Measurements from ENCODE around the gene EFCAB7.
A peak's percentile ranks its signal among the peaks of the same experiment; 100 is the strongest.
"Not testable (repeated sequence)": the region's sequence is repeated elsewhere in the genome, so short reads cannot be mapped to it uniquely, and the experiment has no call there.

The EFCAB7 gene

GRCh38 chr1:63555480-63555879, 32.2 kb downstream of the EFCAB7 start:
- no peak for DNase-seq

- DNase-seq: no peak
Measured at GRCh38 chr1:63557365-63557987, 34.2 kb downstream of the EFCAB7 start.

- DNase-seq: no peak
Measured at GRCh38 chr1:63559357-63559756, 36.0 kb downstream of the EFCAB7 start.

- no peak for DNase-seq
Measured at GRCh38 chr1:63563745-63564144, 40.4 kb downstream of the EFCAB7 start.

GRCh38 chr1:63569068-63569467, 45.7 kb downstream of the EFCAB7 start:
- no peak for DNase-seq

GRCh38 chr1:63569640-63570316, 46.5 kb downstream of the EFCAB7 start:
- no peak for DNase-seq

- DNase-seq: not testable (repeated sequence)
Measured at GRCh38 chr1:63572686-63573085, 49.4 kb downstream of the EFCAB7 start.

GRCh38 chr1:63574203-63574796, 51.0 kb downstream of the EFCAB7 start:
- DNase-seq: not testable (repeated sequence)

GRCh38 chr1:63575340-63575826, 52.1 kb downstream of the EFCAB7 start:
- peak; percentile 7 for DNase-seq

GRCh38 chr1:63586326-63586725, 63.0 kb downstream of the EFCAB7 start:
- not testable (repeated sequence) for DNase-seq

- no peak for DNase-seq
Measured at GRCh38 chr1:63590166-63590560, 66.8 kb downstream of the EFCAB7 start.

- no peak for DNase-seq
Measured at GRCh38 chr1:63592536-63593302, 69.4 kb downstream of the EFCAB7 start.

- peak; percentile 62 for DNase-seq
Measured at GRCh38 chr1:63593303-63593885, 70.1 kb downstream of the EFCAB7 start, which contains the start of gene PGM1. TSS of gene PGM1 (plus strand) at chr1:63593411. CDS start at chr1:63593489, 78 bp downstream.

GRCh38 chr1:63593886-63594605, 70.7 kb downstream of the EFCAB7 start:
- peak; percentile 58 for DNase-seq

GRCh38 chr1:63595435-63595834, 72.1 kb downstream of the EFCAB7 start:
- DNase-seq: no peak

- DNase-seq: no peak
Measured at GRCh38 chr1:63599799-63600198, 76.5 kb downstream of the EFCAB7 start.

- DNase-seq: no peak
Measured at GRCh38 chr1:63600248-63600647, 76.9 kb downstream of the EFCAB7 start.

GRCh38 chr1:63601061-63601460, 77.7 kb downstream of the EFCAB7 start:
- DNase-seq: no peak

- no peak for DNase-seq
Measured at GRCh38 chr1:63601463-63601862, 78.1 kb downstream of the EFCAB7 start.

- DNase-seq: no peak
Measured at GRCh38 chr1:63601912-63602311, 78.6 kb downstream of the EFCAB7 start.

- DNase-seq: no peak
Measured at GRCh38 chr1:63602629-63603028, 79.3 kb downstream of the EFCAB7 start.

- DNase-seq: no peak
Measured at GRCh38 chr1:63603810-63604209, 80.5 kb downstream of the EFCAB7 start.
